Heart right ventricle (tissue), 16 donors: ENCODE data around the gene GPN1. TPM values are rescaled to one million over a fixed set of nuclear protein-coding genes. Genes with fewer than 3 reads are reported as not detected.
"Not testable (repeated sequence)": the region's sequence is repeated elsewhere in the genome, so short reads cannot be mapped to it uniquely, and the experiment has no call there.

Experiments
- ATAC-seq, 8 donors: fragments of 200-7000 bp; cut with Tn5 transposase; one replicate each; pipeline ENCODE4 v1.9.1; 2020; ENCODE audit warnings: mild to moderate bottlenecking in 8 of 8, moderate library complexity in 8 of 8, moderate number of reproducible peaks in 1 of 8
- DNase-seq, 2 donors: peaks; one replicate each; pipeline ENCODE4 v3.0.0-alpha.2; 2020
- H3K27ac ChIP-seq, 10 donors: fragments of 200-600 bp; sonication (generic) in 2 of 10; one replicate each; pipeline versions ENCODE4 v1.5.0 to v1.8.0; 2020 to 2022; ENCODE audit warnings: mild to moderate bottlenecking in 3 of 10
- H3K27me3 ChIP-seq, 7 donors: fragments of 200-600 bp; one replicate each; pipeline ENCODE4 v1.8.0; 2021 to 2022; ENCODE audit warnings: mild to moderate bottlenecking in 2 of 7
- H3K36me3 ChIP-seq, 9 donors: fragments of 200-600 bp; sonication (generic) in 1 of 9; one replicate each; pipeline versions ENCODE4 v1.5.0 to v1.8.0; 2020 to 2022; ENCODE audit warnings: mild to moderate bottlenecking in 2 of 9
- H3K4me1 ChIP-seq, 9 donors: fragments of 200-600 bp; sonication (generic) in 1 of 9; one replicate each; pipeline versions ENCODE4 v1.5.0 to v1.8.0; 2020 to 2022; ENCODE audit warnings: mild to moderate bottlenecking in 4 of 9
- H3K4me3 ChIP-seq, 10 donors: fragments of 200-600 bp; sonication (generic) in 2 of 10; one replicate each; pipeline versions ENCODE4 v1.5.0 to v1.8.0; 2020 to 2022; ENCODE audit warnings: mild to moderate bottlenecking in 7 of 10, moderate library complexity in 2 of 10
- H3K9me3 ChIP-seq, 11 donors: fragments of 200-600 bp in 10 of 11; sonication (generic) in 2 of 11; one replicate each; pipeline versions ENCODE4 v1.5.0 to v1.8.0; 2013 to 2022; ENCODE audit warnings: mild to moderate bottlenecking in 2 of 11, control low read depth in 1 of 11, moderate library complexity in 1 of 11
- CTCF ChIP-seq, 9 donors: fragments of 200-600 bp; sonication (generic) in 2 of 9; IDR thresholded peaks; one replicate each; pipeline versions ENCODE4 v1.5.0 to v1.8.0; 2021 to 2022; ENCODE audit warnings: antibody characterized with exemption in 9 of 9, mild to moderate bottlenecking in 5 of 9, moderate library complexity in 1 of 9
- WGBS, 2 donors: extraction: QIAGEN DNeasy Blood & Tissue Kit; methylation state at CpG; one replicate each; pipeline ENCODE4 v1.1.7; 2013; ENCODE audit warnings: inconsistent platforms in 1 of 2; 5-methylcytosine and 5-hydroxymethylcytosine counted together
- intact Hi-C, 10 donors: fragments of 100-400 bp; cut with DNase I; formaldehyde crosslinking; loops; one replicate each; pipeline versions ENCODE4 v1.11.1 to v1.14.2; 2022
- polyA plus RNA-seq, 2 donors: library from polyadenylated mRNA; stranded (reverse); fragments of 200-250 nt; gene quantifications; one replicate each; pipeline ENCODE4 v1.2.3, GENCODE V29; 2013
- total RNA-seq, 10 donors: library from RNA; stranded (reverse); fragmentation: NEBNext Ultra II Directional in 3 of 10; extraction: Animal tissue kit (Norgen Biotek cat#: 25700) in 3 of 10; gene quantifications; one replicate each; pipeline versions ENCODE4 v1.2.1 to v1.2.4, GENCODE V29; 2021 to 2023
- donor health status: Arrhythmogenic right ventricular cardiomyopathy.
- donor health status: ischemic (EF 13 %, LVEDD 7.1; RV severe dilation, severe dysfunction).
- donor health status: healthy with polysubstance abuse.
- donor health status: DM: no; HTN: yes; CAD: no.
- donor health status: DM: no; HTN: no; CAD: no.
- donor health status: ischemic (EF 25% LVEDD 6.9; RV normal size, moderate dysfunction).
- donor health status: ischemic (EF 25% LVEDD 5.7; RV mildly dilated, moderate dysfunction).
- donor health status: healthy.
- donor health status: DM: yes; HTN: yes; CAD: no.
- donor health status: Ischemic cardiomyopathy.
- donor health status: ischemic (EF 35%, LVEDD 5.7; RV mildly dilated, moderate dysfunction).
- donor health status: nonischemic (EF 11% LVEDD 7.7; RV severe dilation, severe dysfunction).
- donor health status: DM: yes; HTN: yes; CAD: no.
- donor health status: PGD.
- donor health status: ischemic (EF 29% LVEDD 5.4; RV normal size, mild dysfunction).
- donor health status: nonischemic (EF 23%, LVEDD 6.1; RV moderate dilation, normal function).

GPN1 gene
- total and polyA plus RNA-seq, 12 donors, result 6.5 to 25.6 (median 19.7) TPM

- Histone ChIP-seq H3K4me1 (peaks cover 0 to 8% (median 4%) of the 10 kb centered on the region in 9 donors), H3K27me3 (no peaks in the 10 kb centered on the region), H3K9me3 (no peaks in the 10 kb centered on the region), H3K27ac (no peak overlapping the region), H3K4me3 (no peak overlapping the region), H3K36me3 (peaks cover 0 to 85% (median 59%) of the 10 kb centered on the region in 9 donors)
- DNase-seq, result no peak
- no peak for ATAC-seq
- TF ChIP-seq CTCF (IDR thresholded peaks at IDR 0.05), result no peak
- intact Hi-C loops, result loop anchor here in 2 of 10 donors (10.0 kb wide), 2 partner anchors 127 to 217 kb away; partner anchors contain the start of genes FNDC4 (in 2 of the 2), GCKR (in 2 of the 2) and PPM1G (in 1 of the 2)
- 59 to 68% methylated on average over 1 of the region's 1 CpG for WGBS, 2 donors
Observed at GRCh38 chr2:27621524-27621923, 7.3 kb upstream of the GPN1 start.

GRCh38 chr2:27622921-27623384 is 5.9 kb upstream of the GPN1 start:
- Histone ChIP-seq H3K27ac (no peak overlapping the region), H3K9me3 (no peaks in the 10 kb centered on the region), H3K4me1 (peaks cover 0 to 22% (median 18%) of the 10 kb centered on the region in 9 donors), H3K4me3 (no peak overlapping the region), H3K27me3 (no peaks in the 10 kb centered on the region), H3K36me3 (peaks cover 0 to 71% (median 45%) of the 10 kb centered on the region in 9 donors)
- ATAC-seq, result no peak
- TF ChIP-seq CTCF (IDR thresholded peaks at IDR 0.05), result no peak
- 79 to 92% methylated on average over 3 of the region's 3 CpGs for WGBS, 2 donors
- no peak for DNase-seq
- intact Hi-C loops, result loop anchor here in 2 of 10 donors (10.0 kb wide), 2 partner anchors 128 to 218 kb away; partner anchors contain the start of genes FNDC4 (in 2 of the 2), GCKR (in 2 of the 2) and PPM1G (in 1 of the 2)

- DNase-seq (no peak), ATAC-seq (no peak)
- peaks cover 0 to 51% (median 30%) of the 10 kb centered on the region in 9 donors for H3K36me3 ChIP-seq
- H3K9me3 ChIP-seq, result no peaks in the 10 kb centered on the region
- no peak overlapping the region for H3K4me3 ChIP-seq
- intact Hi-C loops, result loop anchor here in 2 of 10 donors (10.0 kb wide), 2 partner anchors 130 to 220 kb away; partner anchors contain the start of genes FNDC4 (in 2 of the 2), GCKR (in 2 of the 2) and PPM1G (in 1 of the 2)
- no peak overlapping the region for H3K27ac ChIP-seq
- H3K4me1 ChIP-seq, result peaks cover 4 to 33% (median 28%) of the 10 kb centered on the region in 9 donors
- TF ChIP-seq CTCF (IDR thresholded peaks at IDR 0.05), result no peak
- no peaks in the 10 kb centered on the region for H3K27me3 ChIP-seq
Observed at GRCh38 chr2:27624943-27625342, 3.9 kb upstream of the GPN1 start.

- DNase-seq, H3K27me3 ChIP-seq, ATAC-seq, H3K4me3 ChIP-seq, H3K9me3 ChIP-seq: not testable (repeated sequence)
- Histone ChIP-seq H3K36me3 (peaks cover 0 to 47% (median 32%) of the 10 kb centered on the region in 9 donors), H3K27ac (peak overlapping the region in 5 of 10 donors; percentile 21 to 91 (median 43)), H3K4me1 (peaks cover 4 to 43% (median 30%) of the 10 kb centered on the region in 9 donors)
- 92 to 94% methylated on average over 1 of the region's 1 CpG for WGBS, 2 donors
- intact Hi-C loops, result loop anchor here in 2 of 10 donors (10.0 kb wide), 2 partner anchors 132 to 222 kb away; partner anchors contain the start of genes FNDC4 (in 2 of the 2), GCKR (in 2 of the 2) and PPM1G (in 1 of the 2)
Observed at GRCh38 chr2:27626323-27626722, 2.5 kb upstream of the GPN1 start.

GRCh38 chr2:27626921-27627320 is 1.9 kb upstream of the GPN1 start:
- WGBS, 2 donors, result 49 to 51% methylated on average over 3 of the region's 3 CpGs
- intact Hi-C loops, result loop anchor here in 2 of 10 donors (10.0 kb wide), 2 partner anchors 132 to 222 kb away; partner anchors contain the start of genes FNDC4 (in 2 of the 2), GCKR (in 2 of the 2) and PPM1G (in 1 of the 2)

More at GRCh38 chr2:27626921-27627320, 1.9 kb upstream of the GPN1 start:
- Histone ChIP-seq H3K36me3 (peaks cover 0 to 47% (median 35%) of the 10 kb centered on the region in 9 donors), H3K4me1 (peaks cover 4 to 43% (median 30%) of the 10 kb centered on the region in 9 donors), H3K27ac (peak overlapping the region in 7 of 10 donors; percentile 9 to 91 (median 26))
- not testable (repeated sequence) for H3K9me3 ChIP-seq, DNase-seq, H3K27me3 ChIP-seq, H3K4me3 ChIP-seq
- ATAC-seq, result peak in 5 of 8 donors; percentile 14 to 44 (median 28)
